AG09309 (cell line): ENCODE measurements around the gene AP2B1.

Experiments
- DNase-seq: peaks from one replicate; pipeline ENCODE4 v3.0.0-alpha.2; 2010; ENCODE audit warnings: low read depth
- H3K4me3 ChIP-seq: 2 replicates; pipeline ENCODE4 v1.5.1; 2011; ENCODE audit warnings: mild to moderate bottlenecking, low read depth, low read length, moderate library complexity; ENCODE audit not compliant: control insufficient read depth
- TF ChIP-seq, protein P1 (sequence below): IDR thresholded peaks from 2 replicates; pipeline ENCODE4 v1.5.1; 2011; ENCODE audit warnings: mild to moderate bottlenecking, low read depth, low read length, inconsistent platforms; ENCODE audit not compliant: insufficient read depth, control insufficient read depth; ENCODE audit errors: missing control alignments

AP2B1 gene

DNA sequence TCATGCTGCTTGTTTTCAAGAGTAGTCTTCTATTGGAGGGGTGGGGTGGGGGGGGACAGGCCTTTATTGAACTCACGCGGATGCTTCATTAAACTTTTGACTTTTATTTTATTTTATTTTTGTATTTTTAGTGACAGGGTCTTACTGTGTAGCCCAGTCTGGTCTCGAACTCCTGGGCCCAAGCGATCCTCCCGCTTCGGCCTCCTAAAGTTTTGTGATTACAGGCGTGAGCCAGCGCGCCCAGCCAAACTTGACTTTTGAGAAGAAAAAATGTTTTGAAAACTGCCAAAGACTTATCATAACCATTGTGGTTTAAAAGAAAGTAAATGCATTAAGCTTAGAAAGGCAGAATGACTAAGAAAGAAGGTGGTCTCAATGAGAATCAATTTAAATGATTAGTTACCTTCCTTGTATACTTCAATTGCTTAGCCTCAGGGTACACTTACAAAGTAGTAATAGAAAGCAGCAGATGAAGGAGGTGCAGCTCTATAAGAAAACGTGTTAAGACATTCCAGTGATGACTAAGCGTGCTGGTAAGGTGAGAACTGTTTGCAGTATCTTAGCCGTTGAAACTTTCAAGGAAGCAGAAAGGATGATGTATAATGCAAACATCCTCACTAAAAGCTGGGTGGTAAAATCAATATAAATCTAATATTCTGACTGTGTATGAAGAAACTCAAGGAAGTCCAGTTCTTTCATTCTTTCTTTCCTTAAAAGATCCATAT lies 1.2 kb downstream of the AP2B1 start:
- H3K4me3 ChIP-seq = peak overlapping the region; percentile 95
- no peak for DNase-seq
- TF ChIP-seq, protein P1, sequence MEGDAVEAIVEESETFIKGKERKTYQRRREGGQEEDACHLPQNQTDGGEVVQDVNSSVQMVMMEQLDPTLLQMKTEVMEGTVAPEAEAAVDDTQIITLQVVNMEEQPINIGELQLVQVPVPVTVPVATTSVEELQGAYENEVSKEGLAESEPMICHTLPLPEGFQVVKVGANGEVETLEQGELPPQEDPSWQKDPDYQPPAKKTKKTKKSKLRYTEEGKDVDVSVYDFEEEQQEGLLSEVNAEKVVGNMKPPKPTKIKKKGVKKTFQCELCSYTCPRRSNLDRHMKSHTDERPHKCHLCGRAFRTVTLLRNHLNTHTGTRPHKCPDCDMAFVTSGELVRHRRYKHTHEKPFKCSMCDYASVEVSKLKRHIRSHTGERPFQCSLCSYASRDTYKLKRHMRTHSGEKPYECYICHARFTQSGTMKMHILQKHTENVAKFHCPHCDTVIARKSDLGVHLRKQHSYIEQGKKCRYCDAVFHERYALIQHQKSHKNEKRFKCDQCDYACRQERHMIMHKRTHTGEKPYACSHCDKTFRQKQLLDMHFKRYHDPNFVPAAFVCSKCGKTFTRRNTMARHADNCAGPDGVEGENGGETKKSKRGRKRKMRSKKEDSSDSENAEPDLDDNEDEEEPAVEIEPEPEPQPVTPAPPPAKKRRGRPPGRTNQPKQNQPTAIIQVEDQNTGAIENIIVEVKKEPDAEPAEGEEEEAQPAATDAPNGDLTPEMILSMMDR = no peak

DNA sequence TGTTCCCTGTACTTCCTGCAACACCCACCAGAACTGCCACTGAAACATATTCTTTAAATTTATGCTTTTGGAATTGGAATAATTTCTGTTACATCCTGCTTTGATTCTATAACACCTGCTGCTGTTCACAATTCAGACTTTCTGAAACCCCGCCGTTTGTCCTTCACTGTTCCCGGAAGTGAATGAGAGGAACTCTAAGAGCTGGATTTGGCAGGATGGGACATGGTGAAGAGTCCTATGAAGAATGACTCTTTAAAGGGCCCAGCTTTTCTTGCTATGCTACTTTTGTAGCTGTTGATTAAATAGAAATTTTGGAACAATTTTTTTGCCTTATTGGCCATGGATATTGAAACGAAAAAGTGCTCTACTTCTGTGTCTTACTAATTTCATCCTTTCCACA lies 8.9 kb downstream of the AP2B1 start:
- TF ChIP-seq, protein P1 = no peak
- H3K4me3 ChIP-seq = no peak overlapping the region
- no peak for DNase-seq

DNA sequence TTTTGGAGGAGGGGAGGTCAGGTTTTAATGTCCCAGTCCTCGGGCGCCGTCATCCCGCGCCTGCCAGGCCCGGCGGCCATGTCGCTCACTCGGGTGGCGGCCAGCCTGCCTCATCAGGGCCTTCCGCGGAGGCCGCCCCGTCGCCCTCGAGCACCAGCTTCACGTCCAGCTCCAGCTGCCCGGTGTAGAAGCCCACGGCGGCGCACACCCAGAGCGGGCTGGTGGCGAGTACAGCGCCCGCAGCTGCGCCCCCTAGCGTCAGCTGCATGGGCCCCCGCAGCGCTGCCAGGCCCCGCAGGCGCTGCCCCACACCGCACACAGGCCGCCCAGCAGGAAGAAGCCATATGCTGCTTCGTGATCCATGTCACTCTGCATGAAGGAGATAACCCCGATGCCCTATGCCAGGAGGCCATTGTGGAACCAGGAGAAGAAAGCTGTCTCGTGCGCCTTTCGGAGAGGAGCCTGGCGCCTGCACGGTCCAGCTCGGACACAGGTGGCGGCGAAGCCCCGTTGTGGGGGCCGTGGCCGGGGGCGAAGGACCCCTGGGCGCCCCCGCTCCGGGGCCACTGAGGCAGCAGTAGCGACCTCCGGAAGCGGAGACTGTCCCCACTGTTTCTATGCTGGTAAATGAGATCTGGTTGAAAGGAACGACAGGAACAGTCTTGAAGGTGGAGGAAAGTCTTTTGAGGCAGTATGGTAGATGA lies 9.6 kb downstream of the AP2B1 start:
- no peak for DNase-seq
- H3K4me3 ChIP-seq = no peak overlapping the region
- TF ChIP-seq, protein P1 = no peak

DNA sequence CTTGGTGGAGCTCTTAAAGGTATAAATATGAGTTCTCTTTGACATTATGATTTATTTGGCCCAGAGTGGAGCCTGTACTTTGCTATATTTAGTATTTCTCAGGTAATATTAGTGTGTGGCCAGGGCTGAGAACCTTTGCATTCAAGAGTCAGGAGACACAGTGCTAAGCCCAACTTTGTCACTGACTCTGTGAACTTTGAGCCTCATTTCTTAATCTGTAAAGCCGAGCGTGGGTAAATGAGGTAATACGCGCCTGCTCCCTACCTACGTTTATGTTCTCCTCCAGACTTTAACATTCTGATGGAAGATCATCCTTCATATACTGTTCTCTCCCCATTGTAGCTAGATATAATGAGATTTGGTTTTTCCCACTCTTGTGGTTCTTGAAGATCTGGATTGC lies 10.5 kb downstream of the AP2B1 start:
- TF ChIP-seq, protein P1 = no peak
- no peak overlapping the region for H3K4me3 ChIP-seq
- no peak for DNase-seq

DNA sequence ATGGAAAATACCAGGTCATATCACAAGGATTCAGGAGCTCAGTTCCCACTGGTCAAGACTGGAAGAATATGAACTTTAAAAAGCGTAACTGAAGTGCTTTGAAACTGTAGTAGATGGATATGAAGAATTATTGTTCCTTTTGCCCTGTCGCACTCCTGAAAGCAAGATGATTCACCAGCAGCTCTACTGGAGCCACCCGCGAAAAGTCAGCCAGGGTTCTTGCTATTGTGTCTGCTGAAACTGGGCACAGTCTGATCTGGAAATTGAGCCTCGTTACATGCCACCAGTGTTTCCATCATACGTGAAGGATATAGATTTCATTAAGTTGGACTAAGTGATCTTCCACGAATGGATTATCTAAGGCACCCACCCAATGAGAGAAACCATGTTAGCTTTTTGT lies 16.6 kb downstream of the AP2B1 start:
- DNase-seq = no peak

DNA sequence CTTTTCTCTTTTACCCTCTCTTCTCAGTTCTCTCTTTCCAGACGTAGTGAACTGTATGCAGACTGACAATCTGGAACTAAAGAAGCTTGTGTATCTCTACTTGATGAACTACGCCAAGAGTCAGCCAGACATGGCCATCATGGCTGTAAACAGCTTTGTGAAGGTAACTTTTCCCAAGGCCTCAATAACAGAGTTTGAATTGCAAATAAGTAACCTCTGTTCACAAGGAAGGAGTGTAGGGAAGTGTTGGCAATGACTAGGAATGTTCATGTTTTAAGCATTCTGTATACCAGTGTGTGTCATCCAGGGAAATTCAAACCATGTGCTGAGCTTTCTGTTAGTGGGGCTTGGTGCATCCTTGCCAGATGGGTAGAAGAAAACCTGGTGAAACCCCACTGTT lies 18.6 kb downstream of the AP2B1 start:
- no peak overlapping the region for H3K4me3 ChIP-seq
- DNase-seq = no peak
- TF ChIP-seq, protein P1 = no peak

More for the DNA sequence above, 16.6 kb downstream of the AP2B1 start:
- TF ChIP-seq, protein P1 = no peak
- H3K4me3 ChIP-seq = no peak overlapping the region
